ENCODE data around the gene LSM14A. TPM values are rescaled to one million over a fixed set of nuclear protein-coding genes. Genes with fewer than 3 reads are reported as not detected.

LSM14A gene
- total and polyA plus RNA-seq, 2 of the 13 experiments (the other 11 are each of a cell fraction or from before 2014, with no cell fraction given): 77.0 to 83.6 TPM

- DNase-seq (ENCODE audit: low spot score) (no peak), ATAC-seq (peak; percentile 31; the same call in 2 of the 3 replicates), FAIRE-seq (no peak)
- ChIA-PET CTCF (ENCODE audit: low intra/inter-chr PET ratio, low total read pairs) (no interaction called here), POLR2A (interaction anchor here (0.6 to 1.9 kb wide), 4 partner anchors 9 to 340 kb away, joined by 3 to 8 read pairs (median 5); no protein-coding TSS in a partner anchor)
- peak overlapping the region; percentile 98 for H3K4me2 ChIP-seq (ENCODE audit: low read depth, low read length)
- intact Hi-C loops (cut with micrococcal nuclease; ENCODE audit: unreplicated experiment): no loop called here
- no peaks in the 10 kb centered on the region for H4K20me1 ChIP-seq (ENCODE audit: insufficient read depth, low read length)
- H3K79me2 ChIP-seq (ENCODE audit: insufficient read depth, low read length): no peaks in the 10 kb centered on the region
- 72% methylated on average over 24 of the region's 24 CpGs for WGBS (ENCODE audit: low lambda C conversion rate)
- in situ Hi-C loops (cut with HindIII; ENCODE audit: extremely low pct_ligation_motif_present, low pct_unique_long_range_greater_than_20kb): no loop called here
- H3K4me3 ChIP-seq (replicated peaks in 1 of 3; ENCODE audit: insufficient read depth in 1 of 3, low read depth in 2 of 3, low read length in 3 of 3): peak overlapping the region; percentile 63 to 78 (median 66)
- H3K27me3 ChIP-seq (ENCODE audit: control insufficient read depth in 1 of 2, insufficient read depth in 2 of 2, low read length in 2 of 2): no peaks in the 10 kb centered on the region
- 0 out of 2 replicates have a peak, but pooled peaks have one; percentile 23 for TF ChIP-seq ZBTB33 (CRISPR knock-in tag; IDR thresholded peaks at IDR 0.05)
- no peak for TF ChIP-seq ZNF382 (CRISPR knock-in tag; IDR thresholded peaks at IDR 0.05; ENCODE audit: borderline replicate concordance)
- H3K9me3 ChIP-seq (ENCODE audit: low read length): no peaks in the 10 kb centered on the region
- peak overlapping the region; percentile 59 for H3K27ac ChIP-seq (ENCODE audit: extremely low read length, insufficient read depth, low read length)
- no peaks in the 10 kb centered on the region for H3K36me3 ChIP-seq (replicated peaks in 1 of 2; ENCODE audit: control insufficient read depth in 1 of 2, insufficient read depth in 2 of 2, low read length in 2 of 2)
- H3K9ac ChIP-seq (ENCODE audit: insufficient read depth, low read depth, low read length): no peak overlapping the region; the same call in 1 of the 2 replicates
- H3K4me1 ChIP-seq (ENCODE audit: insufficient read depth, low read length): peaks cover 13% of the 10 kb centered on the region
- no TSS peak for BruUV-seq (replicated peaks)
- H2AFZ ChIP-seq (ENCODE audit: low read length): peak overlapping the region; percentile 5
Measured at GRCh38 chr19:34135054-34135800, 37.1 kb upstream of the LSM14A start.

GRCh38 chr19:34135821-34136611 lies 36.3 kb upstream of the LSM14A start:
- FAIRE-seq (no peak), DNase-seq (ENCODE audit: low spot score) (no peak), ATAC-seq (no peak)
- ChIA-PET CTCF (ENCODE audit: low intra/inter-chr PET ratio, low total read pairs) (no interaction called here), POLR2A (interaction anchor here (0.6 to 1.9 kb wide), 2 partner anchors 37 to 341 kb away, joined by 3 to 8 read pairs; no protein-coding TSS in a partner anchor)
- Histone ChIP-seq H2AFZ (ENCODE audit: low read length) (no peak overlapping the region), H3K27ac (ENCODE audit: extremely low read length, insufficient read depth, low read length) (no peak overlapping the region), H3K27me3 (ENCODE audit: control insufficient read depth in 1 of 2, insufficient read depth in 2 of 2, low read length in 2 of 2) (no peaks in the 10 kb centered on the region), H3K9ac (ENCODE audit: insufficient read depth, low read depth, low read length) (no peak overlapping the region), H4K20me1 (ENCODE audit: insufficient read depth, low read length) (no peaks in the 10 kb centered on the region), H3K36me3 (replicated peaks in 1 of 2; ENCODE audit: control insufficient read depth in 1 of 2, insufficient read depth in 2 of 2, low read length in 2 of 2) (no peaks in the 10 kb centered on the region), H3K4me3 (replicated peaks in 1 of 3; ENCODE audit: insufficient read depth in 1 of 3, low read depth in 2 of 3, low read length in 3 of 3) (no peak overlapping the region), H3K4me1 (ENCODE audit: insufficient read depth, low read length) (peaks cover 13% of the 10 kb centered on the region), H3K79me2 (ENCODE audit: insufficient read depth, low read length) (no peaks in the 10 kb centered on the region), H3K4me2 (ENCODE audit: low read depth, low read length) (peak overlapping the region; percentile 98; the same call in 1 of the 2 replicates), H3K9me3 (ENCODE audit: low read length) (no peaks in the 10 kb centered on the region)
- 84% methylated on average over 7 of the region's 7 CpGs for WGBS (ENCODE audit: low lambda C conversion rate)
- TF ChIP-seq CTCF (CRISPR knock-in tag; IDR thresholded peaks at IDR 0.05) (no peak), KMT2A (CRISPR knock-in tag; IDR thresholded peaks at IDR 0.05) (no peak), HDAC2 (CRISPR knock-in tag; IDR thresholded peaks at IDR 0.05) (no peak)
- intact Hi-C loops (cut with micrococcal nuclease; ENCODE audit: unreplicated experiment): no loop called here
- in situ Hi-C loops (cut with HindIII; ENCODE audit: extremely low pct_ligation_motif_present, low pct_unique_long_range_greater_than_20kb): no loop called here
- no TSS peak for BruUV-seq (replicated peaks)
